Activated CD8-positive, alpha-beta memory T cell treated with anti-CD3 and anti-CD28 coated beads for 24 hours (primary cell): ENCODE results near the gene LMBRD2.

Source experiments
- DNase-seq: peaks from one replicate; pipeline ENCODE4 v3.0.0-alpha.2; 2020

The LMBRD2 gene

GRCh38 chr5:36096486-36096885 is 55.2 kb downstream of the LMBRD2 start:
- no peak for DNase-seq

DNA sequence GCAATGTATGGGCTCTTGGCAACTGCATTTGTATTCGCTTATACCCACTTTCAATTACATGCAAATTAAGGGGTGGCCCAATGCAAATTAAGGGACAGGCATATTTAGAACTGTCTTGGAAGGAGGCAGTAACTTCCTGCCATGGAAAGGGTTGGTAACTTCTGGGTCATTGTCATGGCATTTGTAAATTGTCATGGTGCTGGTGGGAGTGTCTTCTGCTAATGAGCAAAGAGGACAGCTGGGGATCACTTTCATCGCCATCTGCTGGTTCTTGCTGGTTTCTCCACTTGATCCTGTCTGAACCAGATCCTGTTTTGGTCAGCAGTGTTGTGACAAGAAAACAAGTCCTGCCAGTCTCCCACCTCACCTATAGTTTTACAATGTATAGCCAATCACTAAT is 61.7 kb downstream of the LMBRD2 start:
- DNase-seq = no peak

DNA sequence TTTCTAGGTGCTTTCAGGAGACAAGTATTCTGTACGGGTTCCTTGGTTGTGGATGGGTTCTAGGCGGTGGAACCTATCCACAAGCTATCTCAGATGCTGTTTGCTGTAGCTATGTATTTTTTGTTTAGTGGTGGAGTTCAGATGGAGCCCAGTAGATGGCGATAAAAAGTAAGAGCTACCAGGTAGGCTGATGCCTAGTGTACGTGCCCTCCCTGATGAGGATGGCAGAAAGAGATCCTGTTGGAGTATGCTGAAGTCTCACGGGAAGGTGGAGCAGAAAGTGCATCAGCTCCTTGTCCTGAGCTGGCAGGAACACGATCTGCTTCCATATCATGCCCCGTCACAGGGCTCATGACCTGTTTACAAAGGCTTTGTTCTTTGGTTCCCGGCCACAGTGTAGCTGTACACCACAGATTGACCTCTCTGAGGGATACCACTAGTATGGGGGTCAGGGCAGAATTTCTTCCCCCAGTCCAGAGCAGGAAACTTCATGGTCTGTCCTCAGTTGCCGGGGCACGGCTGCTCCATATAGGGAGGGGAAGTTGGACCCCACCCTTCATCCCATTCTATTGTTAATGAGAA is 72.4 kb downstream of the LMBRD2 start:
- DNase-seq = no peak

GRCh38 chr5:36078430-36078829 is 73.3 kb downstream of the LMBRD2 start:
- DNase-seq = no peak

DNA sequence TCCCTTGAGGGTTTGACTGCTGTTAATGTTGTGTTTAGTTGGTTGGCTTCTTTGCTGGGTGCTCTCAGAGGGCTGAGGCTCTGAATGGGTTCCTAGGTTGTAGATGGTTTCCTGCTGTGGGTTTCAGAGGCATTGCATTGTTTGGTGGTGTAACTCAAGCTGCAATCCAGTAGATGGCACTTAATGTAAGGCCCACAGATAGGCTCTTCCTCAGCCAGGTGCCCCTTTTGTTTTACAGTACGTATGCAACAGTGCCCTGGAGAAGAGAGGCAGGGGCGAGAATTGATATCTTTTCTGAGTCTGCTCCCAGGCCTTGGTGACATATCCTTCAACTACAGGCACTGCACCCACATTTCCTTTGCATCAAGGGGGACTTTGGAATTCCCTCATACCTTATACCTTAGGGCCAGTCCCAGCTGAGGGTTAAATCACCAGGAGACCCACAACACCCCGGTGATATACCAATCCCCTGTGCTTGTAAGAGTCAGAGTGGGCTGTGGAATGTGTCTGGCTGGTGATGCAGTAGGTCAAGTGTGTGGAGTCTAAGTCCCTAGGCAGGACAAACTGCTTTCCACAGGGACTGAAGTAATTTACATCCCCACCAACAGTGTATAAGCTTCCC is 78.0 kb downstream of the LMBRD2 start:
- no peak for DNase-seq

- DNase-seq = no peak
Measured at GRCh38 chr5:36070687-36071571, 80.8 kb downstream of the LMBRD2 start.

- DNase-seq = no peak
Measured at GRCh38 chr5:36068751-36069281, 82.9 kb downstream of the LMBRD2 start.

GRCh38 chr5:36066540-36067210 is 85.0 kb downstream of the LMBRD2 start, which contains the start of gene UGT3A2:
UGT3A2 (minus strand) TSS chr5:36066882; CDS start chr5:36066789, 93 bp downstream.
- no peak for DNase-seq

- no peak for DNase-seq
Measured at GRCh38 chr5:36066001-36066539, 85.6 kb downstream of the LMBRD2 start.

- DNase-seq = no peak
Measured at GRCh38 chr5:36060420-36060887, 91.2 kb downstream of the LMBRD2 start.

GRCh38 chr5:36059571-36060419 is 91.9 kb downstream of the LMBRD2 start:
- no peak for DNase-seq

- no peak for DNase-seq
Measured at GRCh38 chr5:36058776-36059175, 92.9 kb downstream of the LMBRD2 start.

DNA sequence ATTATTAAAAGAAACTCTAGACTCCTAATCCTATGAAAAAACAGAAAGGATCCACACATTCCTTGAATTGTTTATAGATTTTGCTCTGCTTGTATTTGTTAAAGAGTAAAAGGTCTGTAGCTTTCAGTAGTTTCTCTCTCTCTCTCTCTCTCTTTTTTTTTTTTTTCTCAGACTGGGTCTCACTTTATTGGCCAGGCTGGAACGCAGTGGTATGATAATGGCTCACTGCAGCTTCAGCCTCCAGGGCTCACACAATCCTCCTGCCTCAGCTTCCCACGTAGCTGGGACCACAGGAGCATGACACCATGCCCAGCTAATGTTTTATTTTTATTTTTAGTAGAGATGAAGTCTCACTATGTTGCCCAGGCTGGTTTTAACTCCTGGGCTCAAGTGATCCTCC is 94.3 kb downstream of the LMBRD2 start:
- no peak for DNase-seq

GRCh38 chr5:36056422-36056821 is 95.3 kb downstream of the LMBRD2 start:
- no peak for DNase-seq

GRCh38 chr5:36055984-36056383 is 95.7 kb downstream of the LMBRD2 start:
- DNase-seq = no peak

DNA sequence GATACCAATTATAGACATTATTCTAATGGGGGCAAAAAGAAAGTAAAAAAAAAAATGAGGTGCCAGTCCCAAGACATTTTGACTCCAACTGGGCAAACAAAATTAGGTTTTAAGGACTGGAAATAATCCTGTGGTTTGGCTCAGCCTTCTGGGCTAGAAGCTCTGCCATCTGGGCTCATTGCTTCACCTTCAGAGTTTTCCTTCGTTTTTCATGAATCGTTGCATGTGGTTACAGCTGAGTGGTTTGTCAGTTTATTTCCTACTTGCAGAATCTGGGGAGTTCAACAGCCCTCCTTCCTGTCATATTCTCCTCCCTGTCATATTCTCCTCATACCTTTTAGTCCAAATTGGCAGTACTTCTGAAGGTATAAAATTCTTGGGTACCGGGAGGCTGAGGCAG is 97.0 kb downstream of the LMBRD2 start:
- DNase-seq = no peak

GRCh38 chr5:36052538-36052937 is 99.1 kb downstream of the LMBRD2 start:
- DNase-seq = no peak

- no peak for DNase-seq
Measured at GRCh38 chr5:36049949-36050348, 101.7 kb downstream of the LMBRD2 start.
